CD4-positive, alpha-beta memory T cell (primary cell): ENCODE data around the gene SF3A1. TPM values are rescaled to one million over a fixed set of nuclear protein-coding genes. Genes with fewer than 3 reads are reported as not detected.

Experiments
- CTCF ChIA-PET: fragments of 350-600 bp; sonication (Branson Sonifier 250); formaldehyde crosslinking; loops from one replicate; lab custom pipeline; 2021; ENCODE audit warnings: inconsistent platforms; ENCODE audit not compliant: partially characterized antibody; lab: Charles Lee
- POLR2A ChIA-PET: fragments of 350-600 bp; sonication (Branson Sonifier 250); formaldehyde crosslinking; loops from one replicate; lab custom pipeline; 2021; ENCODE audit not compliant: partially characterized antibody; lab: Charles Lee
- DNase-seq, 5 donors: peaks; one replicate each; pipeline versions ENCODE4 v3.0.0 to v3.0.0-alpha.2; 2020 to 2022; ENCODE audit warnings: mixed read lengths in 1 of 5
- H3K27ac ChIP-seq: one replicate; pipeline ENCODE4 v1.7.0; 2013; ENCODE audit warnings: low read depth, low read length
- H3K27me3 ChIP-seq: 2 replicates; pipeline ENCODE4 v1.7.0; 2013; ENCODE audit warnings: mild to moderate bottlenecking, low read length, moderate library complexity; ENCODE audit not compliant: insufficient read depth
- H3K36me3 ChIP-seq: 2 replicates; pipeline ENCODE4 v1.7.0; 2013; ENCODE audit warnings: mild to moderate bottlenecking, low read length, moderate library complexity; ENCODE audit not compliant: insufficient read depth
- H3K4me1 ChIP-seq: 2 replicates; pipeline ENCODE4 v1.7.0; 2013; ENCODE audit warnings: mild to moderate bottlenecking, low read length, moderate library complexity; ENCODE audit not compliant: insufficient read depth
- H3K4me3 ChIP-seq, 2 donors: one replicate each; pipeline ENCODE4 v1.7.0; 2013; ENCODE audit warnings: low read length in 2 of 2, mild to moderate bottlenecking in 1 of 2
- H3K9me3 ChIP-seq, 2 donors: one replicate each; pipeline ENCODE4 v1.7.0; 2013; ENCODE audit warnings: low read length in 2 of 2, control low read depth in 1 of 2; ENCODE audit not compliant: control insufficient read depth in 1 of 2
- H3K27ac Mint-ChIP-seq, 7 donors: one replicate each; pipeline ENCODE4 v1.8.0; 2020 to 2021; ENCODE audit warnings: mixed read lengths in 7 of 7, mild to moderate bottlenecking in 6 of 7, inconsistent platforms in 3 of 7, moderate library complexity in 3 of 7
- H3K27me3 Mint-ChIP-seq, 2 donors: one replicate each; pipeline ENCODE4 v1.8.0; 2020 to 2021; ENCODE audit warnings: mixed read lengths in 2 of 2
- H3K36me3 Mint-ChIP-seq, 2 donors: one replicate each; pipeline ENCODE4 v1.8.0; 2020 to 2021; ENCODE audit warnings: mixed read lengths in 2 of 2, inconsistent platforms in 1 of 2, mild to moderate bottlenecking in 1 of 2
- H3K4me1 Mint-ChIP-seq, 4 donors: one replicate each; pipeline ENCODE4 v1.8.0; 2020 to 2021; ENCODE audit warnings: mixed read lengths in 4 of 4, mild to moderate bottlenecking in 1 of 4
- H3K4me3 Mint-ChIP-seq, 8 donors: one replicate each; pipeline ENCODE4 v1.8.0; 2020 to 2021; ENCODE audit warnings: mixed read lengths in 8 of 8, mild to moderate bottlenecking in 7 of 8, moderate library complexity in 6 of 8, inconsistent platforms in 3 of 8
- H3K9me3 Mint-ChIP-seq, 8 donors: one replicate each; pipeline ENCODE4 v1.8.0; 2020 to 2021; ENCODE audit warnings: mixed read lengths in 8 of 8, mild to moderate bottlenecking in 5 of 8, inconsistent platforms in 3 of 8, moderate library complexity in 1 of 8
- intact Hi-C: fragments of 100-400 bp; cut with micrococcal nuclease; formaldehyde crosslinking; loops from one replicate; pipeline ENCODE4 v1.15.1; 2023
- polyA plus RNA-seq, 2 donors: library from polyadenylated mRNA; unstranded; fragments of 300-500 nt; fragmentation: Illumina TruSeq; gene quantifications; one replicate each; pipeline ENCODE4 v1.2.3, GENCODE V29; 2021
- total RNA-seq, 2 experiments: library from RNA; stranded (reverse); gene quantifications; one replicate each; pipeline ENCODE4 v1.2.3, GENCODE V29; 2021

Gene SF3A1
- total and polyA plus RNA-seq, 4 experiments from 2014 or later, result 44.0 to 301 (median 217) TPM

DNA sequence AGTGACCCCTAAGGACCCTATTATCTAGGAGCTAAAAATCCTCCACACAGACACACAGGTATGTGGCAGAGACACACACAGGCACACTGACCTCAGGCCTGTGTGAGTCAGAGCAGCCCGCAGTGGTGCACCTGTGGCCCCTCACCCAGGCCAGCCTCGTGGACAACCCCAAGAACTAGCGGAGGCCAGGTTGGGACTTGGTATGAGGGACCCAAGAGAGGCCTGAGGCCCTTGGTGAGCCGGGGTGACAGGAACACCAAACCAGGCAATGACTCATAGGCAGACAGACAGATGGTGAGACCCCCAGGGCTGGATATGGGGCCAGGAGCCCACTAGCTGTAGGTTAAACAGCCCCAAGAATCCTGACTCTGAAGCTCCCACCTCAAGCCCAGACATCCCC lies 73.4 kb downstream of the SF3A1 start:
- Mint-ChIP-seq H3K4me3 (no peak overlapping the region), H3K27ac (peak overlapping the region in 3 of 7 donors; percentile 21 to 46 (median 30)), H3K36me3 (peaks cover 3 to 10% of the 10 kb centered on the region in 2 donors), H3K4me1 (peaks cover 20 to 49% (median 37%) of the 10 kb centered on the region in 4 donors), H3K9me3 (no peaks in the 10 kb centered on the region), H3K27me3 (no peaks in the 10 kb centered on the region)
- no peak overlapping the region for H3K4me3 ChIP-seq
- ChIA-PET CTCF (interaction anchor here (1.3 to 11.1 kb wide), 3 partner anchors 76 to 178 kb away, joined by 4 to 392 read pairs (median 254); partner anchors contain the start of gene RNF215), POLR2A (interaction anchor here (1.0 to 12.2 kb wide), 6 partner anchors 18 to 178 kb away, joined by 3 to 106 read pairs (median 4); partner anchors contain the start of genes OSM, RNF215, SEC14L2 and TBC1D10A)
- intact Hi-C loops, result no loop called here
- no peaks in the 10 kb centered on the region for H3K36me3 ChIP-seq
- DNase-seq, result peak in 1 of 5 donors; percentile 33
- H3K27me3 ChIP-seq, result no peaks in the 10 kb centered on the region
- H3K9me3 ChIP-seq, result no peaks in the 10 kb centered on the region
- H3K4me1 ChIP-seq, result peaks cover 47% of the 10 kb centered on the region
- H3K27ac ChIP-seq, result no peak overlapping the region

DNA sequence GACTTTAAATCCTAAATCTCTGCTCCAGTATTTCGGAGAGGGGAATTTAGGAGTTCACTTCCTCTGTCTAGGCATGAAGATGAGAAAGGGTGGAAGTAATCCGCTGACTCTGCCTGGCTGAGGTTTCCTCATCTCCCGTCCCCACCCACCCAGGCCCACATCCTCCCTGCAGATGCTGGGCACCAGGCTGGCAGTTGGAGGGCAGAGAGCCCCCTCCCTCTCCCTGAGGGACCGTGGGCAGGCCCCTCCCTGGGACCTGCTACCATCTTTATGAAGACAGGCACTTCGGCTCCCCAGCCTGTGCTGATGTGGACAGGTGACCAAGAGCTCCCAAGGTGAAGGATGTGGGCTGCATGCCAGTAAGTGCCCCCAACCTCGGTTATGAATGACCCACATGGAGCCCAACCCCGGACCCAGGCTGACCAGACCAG lies 74.1 kb downstream of the SF3A1 start:
- peak in 1 of 5 donors; percentile 11 for DNase-seq
- H3K4me1 Mint-ChIP-seq, result peaks cover 14 to 42% (median 31%) of the 10 kb centered on the region in 4 donors
- Histone ChIP-seq H3K4me1 (peaks cover 41% of the 10 kb centered on the region), H3K27me3 (no peaks in the 10 kb centered on the region), H3K36me3 (no peaks in the 10 kb centered on the region), H3K4me3 (no peak overlapping the region), H3K9me3 (no peaks in the 10 kb centered on the region), H3K27ac (no peak overlapping the region)
- CTCF ChIA-PET, result interaction anchor here (1.3 to 11.1 kb wide), 3 partner anchors 76 to 177 kb away, joined by 4 to 392 read pairs (median 254); partner anchors contain the start of gene RNF215
- POLR2A ChIA-PET, result interaction anchor here (1.0 to 12.2 kb wide), 6 partner anchors 18 to 178 kb away, joined by 3 to 106 read pairs (median 4); partner anchors contain the start of genes OSM, RNF215, SEC14L2 and TBC1D10A
- intact Hi-C loops, result no loop called here
- H3K4me3 Mint-ChIP-seq, result no peak overlapping the region
- H3K27ac Mint-ChIP-seq, result no peak overlapping the region
- peaks cover 3 to 10% of the 10 kb centered on the region in 2 donors for H3K36me3 Mint-ChIP-seq
- H3K9me3 Mint-ChIP-seq, result no peaks in the 10 kb centered on the region
- H3K27me3 Mint-ChIP-seq, result no peaks in the 10 kb centered on the region

Other genes starting within 250 kb of the SF3A1 start
- under 1 TPM; 0.26 to 0.58 TPM for gene LIF, start 110.1 kb downstream of the SF3A1 start, total RNA-seq
- gene LIF, start 110.1 kb downstream of the SF3A1 start, polyA plus RNA-seq, result not detected
- gene OSM, start 90.0 kb downstream of the SF3A1 start, total RNA-seq, result 1 to 10 TPM; 1.1 to 1.6 TPM
- 100 to 1,000 TPM in 1 of 2 donors, 10 to 100 TPM in 1; 23.7 to 103 TPM for gene OSM, start 90.0 kb downstream of the SF3A1 start, polyA plus RNA-seq
- 10 to 100 TPM; 13.7 to 14.9 TPM for gene CASTOR1, start 67.4 kb downstream of the SF3A1 start, total RNA-seq
- 10 to 100 TPM; 11.3 to 17.5 TPM for gene CASTOR1, start 67.4 kb downstream of the SF3A1 start, polyA plus RNA-seq
- 10 to 100 TPM; 62.2 to 76.8 TPM for gene TBC1D10A, start 30.0 kb downstream of the SF3A1 start, total RNA-seq
- gene TBC1D10A, start 30.0 kb downstream of the SF3A1 start, polyA plus RNA-seq, result 10 to 100 TPM; 60.6 to 61.6 TPM
- gene CCDC157, start 113 bp upstream of the SF3A1 start, total RNA-seq, result 1 to 10 TPM; 2.1 to 3.0 TPM
- gene CCDC157, start 113 bp upstream of the SF3A1 start, polyA plus RNA-seq, result 1 to 10 TPM in 1 of 2 donors, under 1 TPM in 1; 0.38 to 3.9 TPM
- 1 to 10 TPM; 6.1 to 6.6 TPM for gene RNF215, start 30.5 kb upstream of the SF3A1 start, total RNA-seq
- under 1 TPM; 0.29 to 0.53 TPM for gene RNF215, start 30.5 kb upstream of the SF3A1 start, polyA plus RNA-seq
- gene SEC14L2, start 40.1 kb upstream of the SF3A1 start, total RNA-seq, result 1 to 10 TPM; 6.0 to 8.6 TPM
- 10 to 100 TPM in 1 of 2 donors, 1 to 10 TPM in 1; 9.7 to 13.8 TPM for gene SEC14L2, start 40.1 kb upstream of the SF3A1 start, polyA plus RNA-seq
- gene MTFP1, start 68.9 kb upstream of the SF3A1 start, total RNA-seq, result 10 to 100 TPM; 13.5 to 15.7 TPM
- 10 to 100 TPM; 31.1 to 47.4 TPM for gene MTFP1, start 68.9 kb upstream of the SF3A1 start, polyA plus RNA-seq
- gene SEC14L3, start 115.1 kb upstream of the SF3A1 start, total RNA-seq, result not detected
- gene SEC14L3, start 115.1 kb upstream of the SF3A1 start, polyA plus RNA-seq, result not detected
- gene SEC14L4, start 148.8 kb upstream of the SF3A1 start, total RNA-seq, result not detected
- not detected for gene SEC14L4, start 148.8 kb upstream of the SF3A1 start, polyA plus RNA-seq
- gene SEC14L6, start 189.8 kb upstream of the SF3A1 start, total RNA-seq, result not detected
- not detected for gene SEC14L6, start 189.8 kb upstream of the SF3A1 start, polyA plus RNA-seq
- 1 to 10 TPM; 1.4 to 2.8 TPM for gene GAL3ST1, start 217.8 kb upstream of the SF3A1 start, total RNA-seq
- under 1 TPM in 1 of 2 donors, not detected in 1; 0.48 TPM for gene GAL3ST1, start 217.8 kb upstream of the SF3A1 start, polyA plus RNA-seq
- gene PES1, start 235.0 kb upstream of the SF3A1 start, total RNA-seq, result 10 to 100 TPM; 50.1 to 51.6 TPM
- 10 to 100 TPM; 41.3 to 48.7 TPM for gene PES1, start 235.0 kb upstream of the SF3A1 start, polyA plus RNA-seq